H9 (cell line): ENCODE data around the gene TRAF3. TPM values are rescaled to one million over a fixed set of nuclear protein-coding genes. Genes with fewer than 3 reads are reported as not detected.

Experiments used
- DNase-seq: peaks from one replicate; pipeline ENCODE4 v3.0.0-alpha.2; 2017
- H2AFZ ChIP-seq: one replicate; pipeline ENCODE4 v1.6.1; 2013; ENCODE audit warnings: mild to moderate bottlenecking, low read length, control low read depth, moderate library complexity
- H2AK5ac ChIP-seq: 2 replicates; pipeline ENCODE4 v1.6.1; 2013; ENCODE audit warnings: low read length, control low read depth, mixed read lengths; ENCODE audit not compliant: insufficient read length
- H2BK120ac ChIP-seq: one replicate; pipeline ENCODE4 v1.6.1; 2013; ENCODE audit warnings: low read depth, mild to moderate bottlenecking, low read length, control low read depth, inconsistent platforms; ENCODE audit not compliant: poor library complexity, severe bottlenecking
- H2BK12ac ChIP-seq: 2 replicates; pipeline ENCODE4 v1.6.1; 2013; ENCODE audit warnings: low read length, control low read depth, mixed read lengths, low read depth; ENCODE audit not compliant: insufficient read length
- H2BK15ac ChIP-seq: 2 replicates; pipeline ENCODE4 v1.6.1; 2013; ENCODE audit warnings: low read depth, low read length, control low read depth
- H2BK20ac ChIP-seq: one replicate; pipeline ENCODE4 v1.6.1; 2013; ENCODE audit warnings: low read depth, mild to moderate bottlenecking, low read length, control low read depth, inconsistent platforms; ENCODE audit not compliant: poor library complexity, severe bottlenecking
- H2BK5ac ChIP-seq: 2 replicates; pipeline ENCODE4 v1.6.1; 2013; ENCODE audit warnings: low read length, control low read depth, mixed read lengths; ENCODE audit not compliant: insufficient read length
- H3K14ac ChIP-seq: 2 replicates; pipeline ENCODE4 v1.6.1; 2013; ENCODE audit warnings: low read length, control low read depth; ENCODE audit not compliant: insufficient read depth
- H3K18ac ChIP-seq: 2 replicates; pipeline ENCODE4 v1.6.1; 2013; ENCODE audit warnings: low read depth, mild to moderate bottlenecking, mixed read lengths, low read length, control low read depth; ENCODE audit not compliant: insufficient read length
- H3K23ac ChIP-seq: 2 replicates; pipeline ENCODE4 v1.6.1; 2013; ENCODE audit warnings: low read length, control low read depth, mixed read lengths, low read depth; ENCODE audit not compliant: insufficient read length
- H3K23me2 ChIP-seq: 2 replicates; pipeline ENCODE4 v1.6.1; 2013; ENCODE audit warnings: low read depth, mild to moderate bottlenecking, mixed read lengths, low read length, control low read depth; ENCODE audit not compliant: insufficient read length, poor library complexity, severe bottlenecking
- H3K27ac ChIP-seq: 2 replicates; pipeline ENCODE4 v1.5.1; 2013; ENCODE audit warnings: low read length, control low read depth, mixed read lengths, low read depth; ENCODE audit not compliant: insufficient read length
- H3K27me3 ChIP-seq: 2 replicates; pipeline ENCODE4 v1.6.1; 2013; ENCODE audit warnings: low read length, control low read depth, inconsistent platforms; ENCODE audit not compliant: insufficient read depth
- H3K4ac ChIP-seq: 2 replicates; pipeline ENCODE4 v1.6.1; 2013; ENCODE audit warnings: low read depth, mild to moderate bottlenecking, control low read depth, inconsistent platforms, low read length, moderate library complexity
- H3K4me1 ChIP-seq: 2 replicates; pipeline ENCODE4 v1.6.1; 2013; ENCODE audit warnings: low read length, control low read depth, inconsistent platforms; ENCODE audit not compliant: insufficient read depth
- H3K4me2 ChIP-seq: 2 replicates; pipeline ENCODE4 v1.6.1; 2013; ENCODE audit warnings: low read length, control low read depth, mixed read lengths; ENCODE audit not compliant: insufficient read length, insufficient read depth
- H3K56ac ChIP-seq: 2 replicates; pipeline ENCODE4 v1.6.1; 2013; ENCODE audit warnings: low read depth, mild to moderate bottlenecking, mixed read lengths, low read length, control low read depth; ENCODE audit not compliant: insufficient read length
- H3K79me1 ChIP-seq: 2 replicates; pipeline ENCODE4 v1.6.1; 2013; ENCODE audit warnings: low read depth, mild to moderate bottlenecking, moderate library complexity, low read length, control low read depth, inconsistent platforms; ENCODE audit not compliant: insufficient read depth, poor library complexity, severe bottlenecking
- H3K79me2 ChIP-seq: 2 replicates; pipeline ENCODE4 v1.6.1; 2013; ENCODE audit warnings: low read length, control low read depth, inconsistent platforms; ENCODE audit not compliant: insufficient read depth
- H3K9ac ChIP-seq: 2 replicates; pipeline ENCODE4 v1.6.1; 2013; ENCODE audit warnings: low read length, control low read depth, mixed read lengths; ENCODE audit not compliant: insufficient read length; ENCODE audit errors: extremely low read depth
- H3K9me3 ChIP-seq: one replicate; pipeline ENCODE4 v1.6.1; 2013; ENCODE audit warnings: low read depth, low read length, inconsistent platforms; ENCODE audit not compliant: control insufficient read depth
- H3T11ph ChIP-seq: one replicate; pipeline ENCODE4 v1.6.1; 2013; ENCODE audit warnings: mild to moderate bottlenecking, low read length, control low read depth, inconsistent platforms
- H4K20me1 ChIP-seq: one replicate; pipeline ENCODE4 v1.6.1; 2013; ENCODE audit not compliant: control insufficient read depth, insufficient read length, insufficient read depth
- H4K5ac ChIP-seq: 2 replicates; pipeline ENCODE4 v1.6.1; 2013; ENCODE audit warnings: low read depth, mild to moderate bottlenecking, mixed read lengths, low read length, control low read depth; ENCODE audit not compliant: insufficient read length
- H4K8ac ChIP-seq: replicated peaks from 2 replicates; pipeline ENCODE4 v1.6.1; 2013; ENCODE audit warnings: low read length, control low read depth, mixed read lengths, low read depth; ENCODE audit not compliant: insufficient read length
- H4K91ac ChIP-seq: 2 replicates; pipeline ENCODE4 v1.6.1; 2013; ENCODE audit warnings: low read depth, mild to moderate bottlenecking, moderate library complexity, mixed read lengths, low read length, control low read depth; ENCODE audit not compliant: insufficient read length
- H3K27ac Mint-ChIP-seq, 3 experiments: 2 replicates in 2 of 3; 3 replicates in 1 of 3; pipeline ENCODE4 v1.8.0; 2020 to 2021; ENCODE audit warnings: mixed read lengths in 3 of 3, mild to moderate bottlenecking in 1 of 3, moderate library complexity in 1 of 3
- H3K27me3 Mint-ChIP-seq: 2 replicates; pipeline ENCODE4 v1.8.0; 2021; ENCODE audit warnings: low read depth, mild to moderate bottlenecking, moderate library complexity, mixed read lengths
- H3K36me3 Mint-ChIP-seq, 3 experiments: 2 replicates in 2 of 3; 3 replicates in 1 of 3; pipeline ENCODE4 v1.8.0; 2020 to 2021; ENCODE audit warnings: low read depth in 3 of 3, mixed read lengths in 3 of 3; ENCODE audit not compliant: insufficient read depth in 1 of 3
- H3K4me1 Mint-ChIP-seq, 2 experiments: 2 replicates each; pipeline ENCODE4 v1.8.0; 2020; ENCODE audit warnings: mixed read lengths in 2 of 2
- H3K4me3 Mint-ChIP-seq, 2 experiments: 2 replicates in 1 of 2; 3 replicates in 1 of 2; pipeline ENCODE4 v1.8.0; 2020 to 2021; ENCODE audit warnings: mild to moderate bottlenecking in 2 of 2, mixed read lengths in 2 of 2, moderate library complexity in 1 of 2
- H3K9me3 Mint-ChIP-seq, 2 experiments: 2 replicates in 1 of 2; 3 replicates in 1 of 2; pipeline ENCODE4 v1.8.0; 2020; ENCODE audit warnings: mild to moderate bottlenecking in 2 of 2, mixed read lengths in 2 of 2, moderate library complexity in 1 of 2
- CTCF ChIP-seq: fragments of 200-600 bp; sonication (generic); conservative IDR thresholded peaks from 3 replicates; pipeline ENCODE4 v1.8.0; 2021; ENCODE audit warnings: antibody characterized with exemption, mild to moderate bottlenecking
- WGBS: extraction: QIAGEN DNeasy Blood & Tissue Kit; methylation state at CpG from one replicate; pipeline ENCODE4 v1.1.7; 2013; ENCODE audit warnings: missing lambda C conversion rate, low lambda C conversion rate, mixed read lengths; ENCODE audit not compliant: insufficient read length; ENCODE audit errors: extremely low coverage; 5-methylcytosine and 5-hydroxymethylcytosine counted together
- total RNA-seq: library from RNA; stranded (reverse); gene quantifications from 2 replicates; pipeline ENCODE4 v1.2.1, GENCODE V29; 2021

TRAF3 gene
- total RNA-seq, 1 experiment from 2014 or later, result 9.6 TPM

GRCh38 chr14:102943454-102943853, 166.2 kb downstream of the TRAF3 start:
- Histone ChIP-seq H3K9ac (no peak overlapping the region), H4K5ac (no peak overlapping the region), H2AFZ (no peak overlapping the region), H2BK120ac (no peak overlapping the region), H4K8ac (no peak overlapping the region), H4K91ac (no peak overlapping the region), H3K79me2 (no peaks in the 10 kb centered on the region), H3K4me2 (no peak overlapping the region), H3K18ac (no peak overlapping the region), H3K4ac (no peak overlapping the region), H3K27me3 (no peaks in the 10 kb centered on the region), H2BK12ac (no peak overlapping the region), H3T11ph (no peak overlapping the region), H3K23ac (no peak overlapping the region), H2BK20ac (no peak overlapping the region), H3K79me1 (no peaks in the 10 kb centered on the region), H2BK5ac (no peak overlapping the region), H3K56ac (no peak overlapping the region), H3K23me2 (no peaks in the 10 kb centered on the region), H2AK5ac (no peak overlapping the region), H4K20me1 (no peaks in the 10 kb centered on the region), H3K9me3 (no peaks in the 10 kb centered on the region), H2BK15ac (no peak overlapping the region), H3K14ac (no peak overlapping the region), H3K27ac (no peak overlapping the region), H3K4me1 (no peaks in the 10 kb centered on the region)
- Mint-ChIP-seq H3K36me3 (peaks cover 34 to 82% (median 66%) of the 10 kb centered on the region in 3 experiments), H3K9me3 (no peaks in the 10 kb centered on the region), H3K4me3 (no peak overlapping the region), H3K27ac (no peak overlapping the region; a peak in 1 of 7 replicates), H3K27me3 (no peaks in the 10 kb centered on the region), H3K4me1 (no peaks in the 10 kb centered on the region)
- DNase-seq, result no peak
- WGBS, result no CpG with 5 or more reads among the region's 16 CpGs
- TF ChIP-seq CTCF, result no peak
